IMR-90 (cell line): Measurements from ENCODE around the gene NUDT7.

ENCODE experiments used
- CEBPB ChIP-seq: IDR thresholded peaks from 2 replicates; pipeline ENCODE4 v1.6.1; 2012; ENCODE audit warnings: low read depth, low read length, improper control_type of control experiment
- CHD1 ChIP-seq: IDR thresholded peaks from 2 replicates; pipeline ENCODE4 v1.6.1; 2012; ENCODE audit warnings: low read depth, low read length, improper control_type of control experiment
- CTCF ChIP-seq: conservative IDR thresholded peaks from 2 replicates; pipeline ENCODE4 v1.5.1; 2012; ENCODE audit warnings: mild to moderate bottlenecking, low read depth, low read length, improper control_type of control experiment
- MAZ ChIP-seq: IDR thresholded peaks from 2 replicates; pipeline ENCODE4 v1.6.1; 2012; ENCODE audit warnings: low read depth, mild to moderate bottlenecking, low read length, improper control_type of control experiment, moderate library complexity, borderline replicate concordance
- NFE2L2 ChIP-seq: fragments of 150-350 bp; IDR thresholded peaks from 2 replicates; pipeline ENCODE4 v1.6.1; 2016; ENCODE audit warnings: low read depth, mild to moderate bottlenecking, low read length
- POLR2A ChIP-seq: IDR thresholded peaks from 2 replicates; pipeline ENCODE4 v1.6.1; 2012; ENCODE audit warnings: mild to moderate bottlenecking, low read depth, low read length
- RAD21 ChIP-seq: IDR thresholded peaks from 2 replicates; pipeline ENCODE4 v1.6.1; 2012; ENCODE audit warnings: low read length, improper control_type of control experiment
- RCOR1 ChIP-seq: IDR thresholded peaks from 2 replicates; pipeline ENCODE4 v1.6.1; 2012; ENCODE audit warnings: mild to moderate bottlenecking, low read length, improper control_type of control experiment; ENCODE audit not compliant: insufficient replicate concordance
- RFX5 ChIP-seq: IDR thresholded peaks from 2 replicates; pipeline ENCODE4 v1.8.0; 2012; ENCODE audit warnings: low read depth, mild to moderate bottlenecking, low read length, moderate library complexity
- SMC3 ChIP-seq: fragments of 150-350 bp; IDR thresholded peaks from 2 replicates; pipeline ENCODE4 v1.6.1; 2016; ENCODE audit warnings: low read depth, mild to moderate bottlenecking, antibody characterized with exemption, low read length, moderate library complexity
- TF ChIP-seq, protein P1 (sequence below): fragments of 150-350 bp; IDR thresholded peaks from 2 replicates; pipeline ENCODE4 v1.6.1; 2016; ENCODE audit warnings: low read depth, mild to moderate bottlenecking, low read length, moderate library complexity, borderline replicate concordance

DNA sequence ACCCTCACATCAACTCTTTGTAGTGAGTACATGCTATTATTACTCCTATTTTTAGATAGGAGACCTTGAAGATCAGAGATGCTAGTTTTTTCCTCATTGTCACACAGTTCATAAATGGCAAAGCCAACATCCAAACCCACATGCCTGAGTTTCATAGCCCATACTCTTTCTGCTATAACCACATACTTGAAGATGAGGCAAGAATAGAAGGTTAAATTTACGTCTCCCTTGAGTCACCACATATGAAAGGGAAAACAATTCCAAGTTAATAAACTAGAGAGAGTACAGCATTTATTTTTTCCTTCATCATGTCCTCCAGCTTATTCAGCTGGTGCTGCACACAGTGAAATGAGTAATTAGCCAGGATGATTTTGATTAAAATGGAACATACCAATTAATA lies 23.7 kb downstream of the NUDT7 start:
- TF ChIP-seq CTCF (no peak), MAZ (no peak), SMC3 (no peak), RAD21 (no peak), POLR2A (no peak), RFX5 (no peak), RCOR1 (no peak), NFE2L2 (no peak), CHD1 (no peak), CEBPB (peak; percentile 70)
- TF ChIP-seq, protein P1, sequence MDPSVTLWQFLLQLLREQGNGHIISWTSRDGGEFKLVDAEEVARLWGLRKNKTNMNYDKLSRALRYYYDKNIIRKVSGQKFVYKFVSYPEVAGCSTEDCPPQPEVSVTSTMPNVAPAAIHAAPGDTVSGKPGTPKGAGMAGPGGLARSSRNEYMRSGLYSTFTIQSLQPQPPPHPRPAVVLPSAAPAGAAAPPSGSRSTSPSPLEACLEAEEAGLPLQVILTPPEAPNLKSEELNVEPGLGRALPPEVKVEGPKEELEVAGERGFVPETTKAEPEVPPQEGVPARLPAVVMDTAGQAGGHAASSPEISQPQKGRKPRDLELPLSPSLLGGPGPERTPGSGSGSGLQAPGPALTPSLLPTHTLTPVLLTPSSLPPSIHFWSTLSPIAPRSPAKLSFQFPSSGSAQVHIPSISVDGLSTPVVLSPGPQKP, result no peak
